ENCODE measurements around the gene PKLR.
"Not testable (repeated sequence)": the region's sequence is repeated elsewhere in the genome, so short reads cannot be mapped to it uniquely, and the experiment has no call there.

Gene PKLR

GRCh38 chr1:155301342-155301841, at the start of gene PKLR:
Gene PKLR, minus strand, starts transcription at chr1:155301438. Its CDS starts 43 bp downstream, at chr1:155301395.
- no peak for DNase-seq

GRCh38 chr1:155342842-155343241, 41.6 kb upstream of the PKLR start:
- no peak for DNase-seq

- DNase-seq: no peak
Measured at GRCh38 chr1:155339515-155340097, 38.4 kb upstream of the PKLR start.

- no peak for DNase-seq
Measured at GRCh38 chr1:155334962-155335361, 33.7 kb upstream of the PKLR start.

GRCh38 chr1:155329980-155330598, 28.9 kb upstream of the PKLR start:
- DNase-seq: no peak

GRCh38 chr1:155328856-155329255, 27.6 kb upstream of the PKLR start:
- DNase-seq: not testable (repeated sequence)

- DNase-seq: no peak
Measured at GRCh38 chr1:155327981-155328380, 26.7 kb upstream of the PKLR start.

- DNase-seq: no peak
Measured at GRCh38 chr1:155326631-155327037, 25.4 kb upstream of the PKLR start.

GRCh38 chr1:155326020-155326526, 24.8 kb upstream of the PKLR start:
- no peak for DNase-seq

- no peak for DNase-seq
Measured at GRCh38 chr1:155325603-155325893, 24.3 kb upstream of the PKLR start.

GRCh38 chr1:155324717-155325602, 23.7 kb upstream of the PKLR start:
- peak; percentile 36 for DNase-seq

- peak; percentile 95 for DNase-seq
Measured at GRCh38 chr1:155324037-155324716, 22.9 kb upstream of the PKLR start.

GRCh38 chr1:155323729-155324036, 22.4 kb upstream of the PKLR start:
- DNase-seq: peak; percentile 73

GRCh38 chr1:155322953-155323728, 21.9 kb upstream of the PKLR start:
- peak; percentile 70 for DNase-seq

- DNase-seq: peak; percentile 17
Measured at GRCh38 chr1:155322571-155322952, 21.3 kb upstream of the PKLR start.

GRCh38 chr1:155321639-155322503, 20.6 kb upstream of the PKLR start:
- DNase-seq: no peak

- DNase-seq: peak; percentile 48
Measured at GRCh38 chr1:155320661-155321617, 19.7 kb upstream of the PKLR start, which contains the start of gene RUSC1. Gene RUSC1, plus strand, starts transcription at chr1:155320894. Its CDS starts 880 bp downstream, at chr1:155321774.

- no peak for DNase-seq
Measured at GRCh38 chr1:155320252-155320651, 19.0 kb upstream of the PKLR start.

- DNase-seq: no peak
Measured at GRCh38 chr1:155319536-155319935, 18.3 kb upstream of the PKLR start.

GRCh38 chr1:155318082-155318481, 16.8 kb upstream of the PKLR start:
- DNase-seq: no peak
